ENCODE data around the gene PPP4R4.

DNA sequence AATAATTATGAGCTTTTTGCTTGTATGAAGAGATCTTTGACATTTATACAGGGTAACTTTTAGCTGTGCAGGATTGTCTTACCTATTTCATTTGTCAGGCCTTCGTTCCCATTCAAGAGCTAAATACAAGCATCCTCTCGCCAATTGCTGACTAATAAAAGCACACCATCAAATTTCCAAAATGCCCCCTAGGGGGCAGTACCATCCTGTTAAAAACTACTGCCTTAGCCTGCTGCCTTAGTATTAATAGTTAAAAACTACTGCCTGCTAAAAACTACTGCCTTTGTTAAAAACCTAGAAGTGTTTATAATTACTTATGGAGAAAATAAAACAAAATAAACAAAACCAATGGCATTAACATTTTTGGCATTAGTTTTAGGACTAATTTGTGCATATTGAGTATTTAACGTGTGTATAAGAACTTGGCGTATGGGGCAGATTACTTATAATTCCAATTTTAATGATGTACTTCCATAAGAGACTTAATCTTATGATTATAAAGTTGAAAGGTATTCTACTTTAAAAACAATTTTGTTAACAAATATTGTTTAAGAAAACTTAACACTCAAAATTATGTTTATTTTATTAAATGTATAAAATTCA, 41.7 kb upstream of the PPP4R4 start:
- TF ChIP-seq EZH2 (IDR thresholded peaks at IDR 0.05; ENCODE audit: insufficient read depth, poor library complexity, severe bottlenecking) (no peak), EZH2phosphoT487 (IDR thresholded peaks at IDR 0.05; ENCODE audit: insufficient read depth, low read depth) (no peak)

Measured in GM23248 (cell line).